Neural cell (in vitro differentiated cells): Measurements from ENCODE around the gene FAM181B. TPM values are rescaled to one million over a fixed set of nuclear protein-coding genes. Genes with fewer than 3 reads are reported as not detected.

Source experiments
- H2AFZ ChIP-seq: fragments of 200-600, 300-800 bp; sonication (generic), shearing (Covaris generic); 2 replicates; pipeline ENCODE4 v1.6.0; 2014; ENCODE audit warnings: low read depth, mild to moderate bottlenecking, antibody characterized with exemption, low read length, moderate library complexity
- H3F3A ChIP-seq: fragments of 200-600 bp; shearing (Covaris generic); 2 replicates; pipeline ENCODE4 v1.6.1; 2016; ENCODE audit warnings: mild to moderate bottlenecking, moderate library complexity, mixed read lengths, antibody characterized with exemption, low read length; ENCODE audit not compliant: insufficient read depth, poor library complexity, severe bottlenecking
- H3K27ac ChIP-seq: fragments of 200-600, 300-800 bp; sonication (generic), shearing (Covaris generic); 2 replicates; pipeline ENCODE4 v1.5.1; 2014; ENCODE audit warnings: mild to moderate bottlenecking, low read length, moderate library complexity
- H3K27me3 ChIP-seq: fragments of 300-800, 200-600 bp; sonication (generic), shearing (Covaris generic); 2 replicates; pipeline ENCODE4 v1.6.0; 2014; ENCODE audit warnings: mild to moderate bottlenecking, low read depth, low read length, moderate library complexity; ENCODE audit not compliant: insufficient read depth
- H3K36me3 ChIP-seq: fragments of 300-800, 200-600 bp; sonication (generic), shearing (Covaris generic); 2 replicates; pipeline ENCODE4 v1.5.1; 2014; ENCODE audit warnings: mild to moderate bottlenecking, antibody characterized with exemption, low read length, moderate library complexity; ENCODE audit not compliant: insufficient read depth
- H3K4me2 ChIP-seq: fragments of 300-800, 200-600 bp; sonication (generic), shearing (Covaris generic); 2 replicates; pipeline ENCODE4 v1.6.0; 2014; ENCODE audit warnings: mild to moderate bottlenecking, low read length
- H3K4me3 ChIP-seq: fragments of 300-800, 200-600 bp; sonication (generic), shearing (Covaris generic); 2 replicates; pipeline ENCODE4 v1.5.1; 2014; ENCODE audit warnings: mild to moderate bottlenecking, low read length, moderate library complexity
- H3K79me2 ChIP-seq: fragments of 200-600 bp; shearing (Covaris generic); replicated peaks from 2 replicates; pipeline ENCODE4 v1.6.0; 2014; ENCODE audit warnings: mild to moderate bottlenecking, low read length, moderate library complexity; ENCODE audit not compliant: insufficient read depth
- H3K9ac ChIP-seq: fragments of 300-800, 200-600 bp; sonication (generic), shearing (Covaris generic); 2 replicates; pipeline ENCODE4 v1.6.1; 2016; ENCODE audit warnings: mild to moderate bottlenecking, low read length, mixed read lengths
- H3K9me2 ChIP-seq: fragments of 200-600 bp; shearing (Covaris generic); 2 replicates; pipeline ENCODE4 v1.6.1; 2016; ENCODE audit warnings: mild to moderate bottlenecking, low read length, mixed read lengths; ENCODE audit not compliant: insufficient read depth
- H3K9me3 ChIP-seq: fragments of 200-600, 300-800 bp; sonication (generic), shearing (Covaris generic); 2 replicates; pipeline ENCODE4 v1.6.1; 2016; ENCODE audit warnings: mild to moderate bottlenecking, mixed run types, low read length, moderate library complexity, mixed read lengths
- H4K20me1 ChIP-seq: fragments of 200-600 bp; shearing (Covaris generic); 2 replicates; pipeline ENCODE4 v1.6.1; 2016; ENCODE audit warnings: mild to moderate bottlenecking, mixed run types; ENCODE audit not compliant: insufficient read depth
- CTCF ChIP-seq: fragments of 450-650 bp; IDR thresholded peaks from 2 replicates; pipeline ENCODE4 v1.5.1; 2014; ENCODE audit warnings: antibody characterized with exemption, mild to moderate bottlenecking, moderate library complexity; ENCODE audit not compliant: poor library complexity, severe bottlenecking
- EP300 ChIP-seq: fragments of 450-650 bp; conservative IDR thresholded peaks from 2 replicates; pipeline ENCODE4 v1.6.1; 2014; ENCODE audit warnings: antibody characterized with exemption, mild to moderate bottlenecking, moderate library complexity; ENCODE audit not compliant: poor library complexity, severe bottlenecking
- EZH2 ChIP-seq: fragments of 200-600, 300-800 bp; shearing (Covaris generic), sonication (generic); IDR thresholded peaks from 2 replicates; pipeline ENCODE4 v1.6.1; 2014; ENCODE audit warnings: antibody characterized with exemption, low read length, borderline replicate concordance, mild to moderate bottlenecking; ENCODE audit not compliant: insufficient read depth, poor library complexity, severe bottlenecking
- MXI1 ChIP-seq: fragments of 450-650 bp; conservative IDR thresholded peaks from 2 replicates; pipeline ENCODE4 v1.6.1; 2014; ENCODE audit warnings: antibody characterized with exemption, mild to moderate bottlenecking; ENCODE audit not compliant: poor library complexity, severe bottlenecking
- RAD21 ChIP-seq: fragments of 450-650 bp; conservative IDR thresholded peaks from 2 replicates; pipeline ENCODE4 v1.6.1; 2014; ENCODE audit warnings: antibody characterized with exemption, mild to moderate bottlenecking, moderate library complexity
- SMC3 ChIP-seq: fragments of 450-650 bp; conservative IDR thresholded peaks from 2 replicates; pipeline ENCODE4 v1.6.1; 2014; ENCODE audit warnings: antibody characterized with exemption, mild to moderate bottlenecking, moderate library complexity; ENCODE audit not compliant: poor library complexity
- TAF1 ChIP-seq: IDR thresholded peaks from 2 replicates; pipeline ENCODE4 v1.6.1; 2012; ENCODE audit warnings: low read depth
- polyA plus RNA-seq: library from polyadenylated mRNA; depleted of rRNA; stranded (reverse); fragments of >200 nt; gene quantifications from 2 replicates; pipeline ENCODE4 v1.2.3, GENCODE V29; 2014
- TF ChIP-seq, protein P1 (sequence below): IDR thresholded peaks from 2 replicates; pipeline ENCODE4 v1.6.1; 2012; ENCODE audit warnings: borderline replicate concordance

The FAM181B gene
- polyA plus RNA-seq, 1 donor from 2014 or later = 1.3 TPM

DNA sequence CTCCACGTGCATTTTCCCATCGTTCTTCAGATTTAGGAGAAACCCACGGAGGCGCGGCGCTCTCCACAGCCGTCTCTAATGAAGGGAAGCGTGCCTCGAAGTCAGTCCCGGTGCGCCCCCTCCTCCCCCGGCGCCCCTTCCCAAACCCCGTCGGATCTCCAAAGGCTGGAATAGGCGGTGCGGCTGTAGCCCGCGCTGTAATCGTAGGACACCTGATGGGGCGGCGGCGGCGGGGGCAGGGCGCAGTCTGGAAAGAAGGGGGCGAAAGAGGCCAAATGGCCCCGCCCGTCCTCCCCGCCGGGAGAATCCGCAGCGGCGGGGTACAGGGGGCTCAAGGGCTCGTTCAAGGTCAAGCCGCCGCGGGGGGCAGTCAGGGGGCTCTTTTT, 1.3 kb downstream of the FAM181B start:
- Histone ChIP-seq H3K27me3 (peaks cover 35% of the 10 kb centered on the region), H3F3A (no peaks in the 10 kb centered on the region), H3K79me2 (no peaks in the 10 kb centered on the region), H3K9ac (peak overlapping the region; percentile 12), H2AFZ (no peak overlapping the region), H3K9me3 (no peaks in the 10 kb centered on the region), H3K27ac (no peak overlapping the region), H3K4me3 (peak overlapping the region; percentile 66), H3K4me2 (no peak overlapping the region), H3K36me3 (no peaks in the 10 kb centered on the region), H3K9me2 (no peaks in the 10 kb centered on the region), H4K20me1 (no peaks in the 10 kb centered on the region)
- no peak for TF ChIP-seq CTCF
- no peak for TF ChIP-seq RAD21
- TF ChIP-seq EZH2 = peak; percentile 71
- TF ChIP-seq, protein P1, sequence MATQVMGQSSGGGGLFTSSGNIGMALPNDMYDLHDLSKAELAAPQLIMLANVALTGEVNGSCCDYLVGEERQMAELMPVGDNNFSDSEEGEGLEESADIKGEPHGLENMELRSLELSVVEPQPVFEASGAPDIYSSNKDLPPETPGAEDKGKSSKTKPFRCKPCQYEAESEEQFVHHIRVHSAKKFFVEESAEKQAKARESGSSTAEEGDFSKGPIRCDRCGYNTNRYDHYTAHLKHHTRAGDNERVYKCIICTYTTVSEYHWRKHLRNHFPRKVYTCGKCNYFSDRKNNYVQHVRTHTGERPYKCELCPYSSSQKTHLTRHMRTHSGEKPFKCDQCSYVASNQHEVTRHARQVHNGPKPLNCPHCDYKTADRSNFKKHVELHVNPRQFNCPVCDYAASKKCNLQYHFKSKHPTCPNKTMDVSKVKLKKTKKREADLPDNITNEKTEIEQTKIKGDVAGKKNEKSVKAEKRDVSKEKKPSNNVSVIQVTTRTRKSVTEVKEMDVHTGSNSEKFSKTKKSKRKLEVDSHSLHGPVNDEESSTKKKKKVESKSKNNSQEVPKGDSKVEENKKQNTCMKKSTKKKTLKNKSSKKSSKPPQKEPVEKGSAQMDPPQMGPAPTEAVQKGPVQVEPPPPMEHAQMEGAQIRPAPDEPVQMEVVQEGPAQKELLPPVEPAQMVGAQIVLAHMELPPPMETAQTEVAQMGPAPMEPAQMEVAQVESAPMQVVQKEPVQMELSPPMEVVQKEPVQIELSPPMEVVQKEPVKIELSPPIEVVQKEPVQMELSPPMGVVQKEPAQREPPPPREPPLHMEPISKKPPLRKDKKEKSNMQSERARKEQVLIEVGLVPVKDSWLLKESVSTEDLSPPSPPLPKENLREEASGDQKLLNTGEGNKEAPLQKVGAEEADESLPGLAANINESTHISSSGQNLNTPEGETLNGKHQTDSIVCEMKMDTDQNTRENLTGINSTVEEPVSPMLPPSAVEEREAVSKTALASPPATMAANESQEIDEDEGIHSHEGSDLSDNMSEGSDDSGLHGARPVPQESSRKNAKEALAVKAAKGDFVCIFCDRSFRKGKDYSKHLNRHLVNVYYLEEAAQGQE = no peak

- H3K27ac ChIP-seq = no peak overlapping the region
Observed at GRCh38 chr11:82731691-82732277, 1.9 kb downstream of the FAM181B start.

GRCh38 chr11:82730754-82731153, 2.9 kb downstream of the FAM181B start:
- Histone ChIP-seq H3F3A (no peaks in the 10 kb centered on the region), H3K9ac (no peak overlapping the region), H3K9me2 (no peaks in the 10 kb centered on the region), H3K4me2 (no peak overlapping the region), H3K9me3 (no peaks in the 10 kb centered on the region), H3K79me2 (no peaks in the 10 kb centered on the region), H3K27ac (no peak overlapping the region), H2AFZ (no peak overlapping the region), H4K20me1 (no peaks in the 10 kb centered on the region), H3K36me3 (no peaks in the 10 kb centered on the region), H3K4me3 (no peak overlapping the region), H3K27me3 (peaks cover 35% of the 10 kb centered on the region)
- TF ChIP-seq EP300 (no peak), MXI1 (no peak), SMC3 (no peak), TAF1 (no peak), CTCF (no peak)
- TF ChIP-seq, protein P1 = no peak

More at GRCh38 chr11:82731691-82732277, 1.9 kb downstream of the FAM181B start:
- no peaks in the 10 kb centered on the region for H3K36me3 ChIP-seq
- no peaks in the 10 kb centered on the region for H3K79me2 ChIP-seq
- H3K9me2 ChIP-seq = no peaks in the 10 kb centered on the region
- TF ChIP-seq MXI1 = no peak
- H3K27me3 ChIP-seq = peaks cover 35% of the 10 kb centered on the region
- no peaks in the 10 kb centered on the region for H3F3A ChIP-seq
- no peak overlapping the region for H2AFZ ChIP-seq
- no peak overlapping the region for H3K9ac ChIP-seq
- H4K20me1 ChIP-seq = no peaks in the 10 kb centered on the region
- H3K4me2 ChIP-seq = no peak overlapping the region
- H3K4me3 ChIP-seq = no peak overlapping the region
- no peaks in the 10 kb centered on the region for H3K9me3 ChIP-seq
